GM18502 (cell line): ENCODE data around the gene EME2.

Source experiments
- ATAC-seq: cut with Tn5 transposase; IDR thresholded peaks from one replicate; pipeline ENCODE4 v1.9.1; 2021; ENCODE audit warnings: mild to moderate bottlenecking; ENCODE audit not compliant: unreplicated experiment, poor library complexity

The EME2 gene

GRCh38 chr16:1766231-1766630 is 6.4 kb upstream of the EME2 start:
- no peak for ATAC-seq

GRCh38 chr16:1766701-1767100 is 5.9 kb upstream of the EME2 start:
- no peak for ATAC-seq

GRCh38 chr16:1767116-1767994 is 5.3 kb upstream of the EME2 start:
- no peak for ATAC-seq

GRCh38 chr16:1768061-1768766 is 4.4 kb upstream of the EME2 start:
- no peak for ATAC-seq

- no peak for ATAC-seq
Measured at GRCh38 chr16:1768767-1769401, 3.7 kb upstream of the EME2 start.

GRCh38 chr16:1769402-1770300 is 3.0 kb upstream of the EME2 start:
- no peak for ATAC-seq

- ATAC-seq, result no peak
Measured at GRCh38 chr16:1770328-1771187, 2.1 kb upstream of the EME2 start.

- ATAC-seq, result no peak
Measured at GRCh38 chr16:1771188-1771863, 1.3 kb upstream of the EME2 start, which contains the start of gene NME3. Gene NME3 (minus strand): TSS chr16:1771543. CDS start chr16:1771534, 9 bp downstream.

- ATAC-seq, result no peak
Measured at GRCh38 chr16:1771864-1772361, 697 bp upstream of the EME2 start.

GRCh38 chr16:1772908-1773702 is 495 bp downstream of the EME2 start, which contains the start of gene MRPS34:
Gene MRPS34 (minus strand): TSS chr16:1773134. CDS start chr16:1773119, 15 bp downstream.
- peak; percentile 49 for ATAC-seq

GRCh38 chr16:1773703-1774447 is 1.3 kb downstream of the EME2 start:
- ATAC-seq, result no peak

GRCh38 chr16:1774448-1774780 is 1.8 kb downstream of the EME2 start:
- ATAC-seq, result no peak

- ATAC-seq, result no peak
Measured at GRCh38 chr16:1775006-1775845, 2.6 kb downstream of the EME2 start.

GRCh38 chr16:1775846-1776671 is 3.4 kb downstream of the EME2 start:
- no peak for ATAC-seq

GRCh38 chr16:1776672-1776955 is 4.0 kb downstream of the EME2 start:
- no peak for ATAC-seq
